Panc1 (cell line): ENCODE data around the gene CAMK1G. TPM values are rescaled to one million over a fixed set of nuclear protein-coding genes. Genes with fewer than 3 reads are reported as not detected.

Source experiments
- ATAC-seq: fragments of 200-7000 bp; cut with Tn5 transposase; 2 replicates; pipeline ENCODE4 v1.9.1; 2020; ENCODE audit warnings: mild to moderate bottlenecking, moderate library complexity
- BruUV-seq: library from RNA; stranded (reverse); fragments of 400-500 nt; replicated peaks from 2 replicates; lab custom pipeline; 2021; lab: Mats Ljungman, UMichigan
- CTCF ChIA-PET: fragments of 300-600 bp; sonication (Branson Sonifier 250); formaldehyde crosslinking; loops from one replicate; lab custom pipeline; 2022; ENCODE audit warnings: antibody characterized with exemption; lab: Charles Lee
- POLR2A ChIA-PET: fragments of 300-600 bp; sonication (Branson Sonifier 250); formaldehyde crosslinking; loops from one replicate; lab custom pipeline; 2022; ENCODE audit warnings: antibody characterized with exemption; lab: Charles Lee
- DNase-seq: peaks from one replicate; pipeline ENCODE4 v3.0.0-alpha.2; 2010; ENCODE audit warnings: low read depth, low spot score
- H3K27ac ChIP-seq: 2 replicates; pipeline ENCODE4 v1.5.1; 2011; ENCODE audit warnings: mild to moderate bottlenecking, low read length, inconsistent platforms
- H3K27me3 ChIP-seq: fragments of 200-500 bp; sonication (Bioruptor generic); 2 replicates; pipeline ENCODE4 v1.6.0; 2014; ENCODE audit warnings: low read length, inconsistent platforms; ENCODE audit not compliant: control insufficient read depth, insufficient read depth
- H3K36me3 ChIP-seq: fragments of 200-500 bp; sonication (Bioruptor generic); 2 replicates; pipeline ENCODE4 v1.5.1; 2014; ENCODE audit warnings: inconsistent platforms, mild to moderate bottlenecking, low read length, moderate library complexity; ENCODE audit not compliant: control insufficient read depth, insufficient read depth
- H3K4me1 ChIP-seq: 2 replicates; pipeline ENCODE4 v1.5.1; 2011; ENCODE audit warnings: inconsistent platforms, mild to moderate bottlenecking, low read length, moderate library complexity; ENCODE audit not compliant: control insufficient read depth, insufficient read depth
- H3K4me3 ChIP-seq, 2 experiments: 2 replicates each; pipeline ENCODE4 v1.5.1; 2011 to 2012; ENCODE audit warnings: low read depth in 2 of 2, low read length in 2 of 2, mild to moderate bottlenecking in 2 of 2, inconsistent platforms in 1 of 2, moderate library complexity in 1 of 2
- H3K9me3 ChIP-seq: fragments of 200-500 bp; sonication (Bioruptor generic); 2 replicates; pipeline ENCODE4 v1.5.1; 2014; ENCODE audit warnings: low read depth, mild to moderate bottlenecking, inconsistent platforms, low read length, moderate library complexity; ENCODE audit not compliant: control insufficient read depth, insufficient read depth
- POLR2AphosphoS5 ChIP-seq: IDR thresholded peaks from 2 replicates; pipeline ENCODE4 v1.6.1; 2012; ENCODE audit warnings: mild to moderate bottlenecking, low read depth, low read length, moderate library complexity
- SIN3A ChIP-seq: IDR thresholded peaks from 2 replicates; pipeline ENCODE4 v1.6.1; 2012; ENCODE audit warnings: low read depth, mild to moderate bottlenecking, low read length, moderate library complexity, borderline replicate concordance; ENCODE audit not compliant: insufficient read depth
- TCF7L2 ChIP-seq: IDR thresholded peaks from 2 replicates; pipeline ENCODE4 v1.6.1; 2011; ENCODE audit warnings: mild to moderate bottlenecking, low read depth, low read length, inconsistent platforms
- in situ Hi-C: cut with HindIII; loops from 2 replicates; pipeline ENCODE4 v1.10.0; 2016; ENCODE audit warnings: low sequenced_read_pairs, low pct_unique_long_range_greater_than_20kb
- intact Hi-C: fragments of 100-400 bp; cut with micrococcal nuclease; formaldehyde crosslinking; loops from one replicate; pipeline ENCODE4 v1.10.0; 2022; ENCODE audit not compliant: unreplicated experiment
- total RNA-seq: library from RNA; stranded (reverse); gene quantifications from one replicate; pipeline ENCODE4 v1.2.1, GENCODE V29; 2021; ENCODE audit not compliant: unreplicated experiment
- TF ChIP-seq, protein P1 (sequence below): fragments of 450-650 bp; IDR thresholded peaks from 2 replicates; pipeline ENCODE4 v1.5.1; 2017; ENCODE audit warnings: mild to moderate bottlenecking
- TF ChIP-seq, protein P2 (sequence below), 2 experiments: IDR thresholded peaks; 2 replicates each; pipeline ENCODE4 v1.6.1; 2011 to 2012; ENCODE audit warnings: low read depth in 2 of 2, control low read depth in 1 of 2, low read length in 1 of 2, mild to moderate bottlenecking in 1 of 2, moderate library complexity in 1 of 2; ENCODE audit not compliant: insufficient read depth in 1 of 2

Gene CAMK1G
- total RNA-seq, 1 experiment from 2014 or later, result not detected

DNA sequence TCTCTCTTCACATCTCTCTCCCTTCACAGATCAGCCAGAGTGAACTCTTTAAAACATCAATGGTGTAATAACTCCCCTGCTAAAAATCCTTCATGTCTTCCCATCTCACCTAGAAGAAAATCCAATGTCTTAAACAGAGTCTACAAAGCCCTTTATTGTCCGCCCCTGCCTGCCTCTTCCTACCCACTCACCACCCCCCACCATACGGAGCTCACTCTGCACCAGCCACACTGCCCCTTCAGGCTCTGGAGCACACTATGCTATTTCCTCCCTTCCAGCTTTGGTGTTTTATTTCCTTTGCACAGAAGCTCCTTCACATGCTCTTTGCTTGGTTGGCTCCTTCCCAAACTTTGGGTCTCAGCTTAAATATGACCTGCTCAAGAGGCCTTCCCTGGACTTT is 10.2 kb downstream of the CAMK1G start:
- H3K9me3 ChIP-seq, result no peaks in the 10 kb centered on the region
- intact Hi-C loops, result no loop called here
- H3K27ac ChIP-seq, result no peak overlapping the region
- ChIA-PET CTCF (no interaction called here), POLR2A (no interaction called here)
- no peak for TF ChIP-seq POLR2AphosphoS5
- TF ChIP-seq, protein P1, sequence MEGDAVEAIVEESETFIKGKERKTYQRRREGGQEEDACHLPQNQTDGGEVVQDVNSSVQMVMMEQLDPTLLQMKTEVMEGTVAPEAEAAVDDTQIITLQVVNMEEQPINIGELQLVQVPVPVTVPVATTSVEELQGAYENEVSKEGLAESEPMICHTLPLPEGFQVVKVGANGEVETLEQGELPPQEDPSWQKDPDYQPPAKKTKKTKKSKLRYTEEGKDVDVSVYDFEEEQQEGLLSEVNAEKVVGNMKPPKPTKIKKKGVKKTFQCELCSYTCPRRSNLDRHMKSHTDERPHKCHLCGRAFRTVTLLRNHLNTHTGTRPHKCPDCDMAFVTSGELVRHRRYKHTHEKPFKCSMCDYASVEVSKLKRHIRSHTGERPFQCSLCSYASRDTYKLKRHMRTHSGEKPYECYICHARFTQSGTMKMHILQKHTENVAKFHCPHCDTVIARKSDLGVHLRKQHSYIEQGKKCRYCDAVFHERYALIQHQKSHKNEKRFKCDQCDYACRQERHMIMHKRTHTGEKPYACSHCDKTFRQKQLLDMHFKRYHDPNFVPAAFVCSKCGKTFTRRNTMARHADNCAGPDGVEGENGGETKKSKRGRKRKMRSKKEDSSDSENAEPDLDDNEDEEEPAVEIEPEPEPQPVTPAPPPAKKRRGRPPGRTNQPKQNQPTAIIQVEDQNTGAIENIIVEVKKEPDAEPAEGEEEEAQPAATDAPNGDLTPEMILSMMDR, result no peak
- TF ChIP-seq, protein P2, sequence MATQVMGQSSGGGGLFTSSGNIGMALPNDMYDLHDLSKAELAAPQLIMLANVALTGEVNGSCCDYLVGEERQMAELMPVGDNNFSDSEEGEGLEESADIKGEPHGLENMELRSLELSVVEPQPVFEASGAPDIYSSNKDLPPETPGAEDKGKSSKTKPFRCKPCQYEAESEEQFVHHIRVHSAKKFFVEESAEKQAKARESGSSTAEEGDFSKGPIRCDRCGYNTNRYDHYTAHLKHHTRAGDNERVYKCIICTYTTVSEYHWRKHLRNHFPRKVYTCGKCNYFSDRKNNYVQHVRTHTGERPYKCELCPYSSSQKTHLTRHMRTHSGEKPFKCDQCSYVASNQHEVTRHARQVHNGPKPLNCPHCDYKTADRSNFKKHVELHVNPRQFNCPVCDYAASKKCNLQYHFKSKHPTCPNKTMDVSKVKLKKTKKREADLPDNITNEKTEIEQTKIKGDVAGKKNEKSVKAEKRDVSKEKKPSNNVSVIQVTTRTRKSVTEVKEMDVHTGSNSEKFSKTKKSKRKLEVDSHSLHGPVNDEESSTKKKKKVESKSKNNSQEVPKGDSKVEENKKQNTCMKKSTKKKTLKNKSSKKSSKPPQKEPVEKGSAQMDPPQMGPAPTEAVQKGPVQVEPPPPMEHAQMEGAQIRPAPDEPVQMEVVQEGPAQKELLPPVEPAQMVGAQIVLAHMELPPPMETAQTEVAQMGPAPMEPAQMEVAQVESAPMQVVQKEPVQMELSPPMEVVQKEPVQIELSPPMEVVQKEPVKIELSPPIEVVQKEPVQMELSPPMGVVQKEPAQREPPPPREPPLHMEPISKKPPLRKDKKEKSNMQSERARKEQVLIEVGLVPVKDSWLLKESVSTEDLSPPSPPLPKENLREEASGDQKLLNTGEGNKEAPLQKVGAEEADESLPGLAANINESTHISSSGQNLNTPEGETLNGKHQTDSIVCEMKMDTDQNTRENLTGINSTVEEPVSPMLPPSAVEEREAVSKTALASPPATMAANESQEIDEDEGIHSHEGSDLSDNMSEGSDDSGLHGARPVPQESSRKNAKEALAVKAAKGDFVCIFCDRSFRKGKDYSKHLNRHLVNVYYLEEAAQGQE (IDR thresholded peaks at IDR 0.05; ENCODE audit: insufficient read depth in 1 of 2, low read depth in 2 of 2, low read length in 1 of 2), result no peak
- in situ Hi-C loops, result no loop called here
- DNase-seq (no peak), ATAC-seq (no peak)
- BruUV-seq, result no TSS peak
- H3K4me1 ChIP-seq, result no peaks in the 10 kb centered on the region
- no peak overlapping the region for H3K4me3 ChIP-seq
- H3K36me3 ChIP-seq, result no peaks in the 10 kb centered on the region
- peaks cover 2% of the 10 kb centered on the region; the same call in 1 of the 2 replicates for H3K27me3 ChIP-seq

DNA sequence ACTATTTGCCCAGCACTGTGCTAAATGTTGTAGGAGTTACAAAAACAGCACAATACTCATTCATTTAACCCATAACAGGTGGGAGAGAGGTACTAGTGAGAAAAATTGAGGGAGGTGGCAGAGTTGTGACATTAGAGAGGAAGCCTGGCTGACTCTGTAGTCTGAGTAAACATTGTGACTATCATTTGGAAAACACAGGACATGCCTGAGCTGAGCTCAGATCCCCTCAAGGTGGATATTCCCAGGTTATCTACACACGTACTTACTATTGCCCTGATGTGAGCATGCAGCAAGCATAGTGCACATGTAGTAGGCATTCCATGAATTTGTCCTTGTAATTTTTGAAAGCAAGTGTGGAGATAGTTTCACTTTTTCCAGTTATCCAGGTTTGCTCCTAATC is 10.9 kb downstream of the CAMK1G start:
- CTCF ChIA-PET, result no interaction called here

More for the DNA sequence above, 10.9 kb downstream of the CAMK1G start:
- no TSS peak for BruUV-seq
- Histone ChIP-seq H3K9me3 (no peaks in the 10 kb centered on the region), H3K4me1 (no peaks in the 10 kb centered on the region), H3K27ac (no peak overlapping the region), H3K4me3 (no peak overlapping the region), H3K27me3 (peaks cover 4% of the 10 kb centered on the region; the same call in 1 of the 2 replicates), H3K36me3 (no peaks in the 10 kb centered on the region)
- in situ Hi-C loops, result no loop called here
- TF ChIP-seq, protein P1, result no peak
- TF ChIP-seq SIN3A, result no peak
- no peak for TF ChIP-seq POLR2AphosphoS5
- TF ChIP-seq, protein P2 (IDR thresholded peaks at IDR 0.05; ENCODE audit: insufficient read depth in 1 of 2, low read depth in 2 of 2, low read length in 1 of 2), result no peak
- no peak for TF ChIP-seq TCF7L2
- intact Hi-C loops, result no loop called here
- DNase-seq, result no peak
- no peak for ATAC-seq
- POLR2A ChIA-PET, result no interaction called here
